Measurements from ENCODE around the gene VWA2. TPM values are rescaled to one million over a fixed set of nuclear protein-coding genes. Genes with fewer than 3 reads are reported as not detected.

Gene VWA2
- total RNA-seq, 1 experiment from 2014 or later = not detected

DNA sequence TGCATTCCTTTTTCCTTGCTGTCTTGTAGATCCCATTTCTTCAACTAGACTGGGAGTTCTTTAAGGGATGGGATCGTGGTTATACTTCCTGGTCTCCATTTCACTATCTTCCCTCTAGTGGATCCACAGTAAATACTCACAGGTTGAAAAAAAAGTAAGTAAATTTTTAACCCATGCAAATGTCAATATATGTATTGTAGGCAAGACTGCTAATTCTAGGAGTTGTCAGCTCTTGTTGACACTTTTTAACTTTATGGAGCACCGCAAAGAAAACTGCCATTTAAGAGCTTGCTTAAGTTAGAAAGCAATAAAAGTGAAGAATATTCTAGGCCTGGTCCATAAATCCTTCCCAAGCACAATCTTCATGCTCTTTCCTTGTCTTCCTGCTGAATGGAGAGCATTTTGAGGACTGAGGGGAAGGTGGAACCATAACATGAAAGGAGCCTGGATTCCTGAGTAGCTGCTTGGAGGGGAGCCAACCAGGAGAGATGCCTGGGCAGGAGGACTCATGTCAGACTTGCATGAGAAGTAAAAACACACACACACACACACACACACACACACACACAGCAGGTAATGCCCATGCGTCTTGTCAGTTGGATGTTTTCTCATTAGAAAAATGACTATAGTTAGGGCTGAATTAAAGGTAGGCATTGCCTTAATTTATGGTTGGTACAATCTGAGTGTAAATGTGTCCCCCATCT lies 32.2 kb downstream of the VWA2 start:
- Histone ChIP-seq H3K9me3 (ENCODE audit: control insufficient read depth in 1 of 2, insufficient read depth in 1 of 2, low read depth in 1 of 2, low read length in 2 of 2) (no peaks in the 10 kb centered on the region), H4K20me1 (ENCODE audit: insufficient read depth) (no peaks in the 10 kb centered on the region), H3K9me2 (ENCODE audit: insufficient read depth) (no peaks in the 10 kb centered on the region), H3K4me2 (ENCODE audit: low read length) (peak overlapping the region; percentile 31), H2AFZ (ENCODE audit: low read depth, low read length, poor library complexity, severe bottlenecking) (no peak overlapping the region), H3K27me3 (ENCODE audit: insufficient read depth, low read length) (peaks cover 12% of the 10 kb centered on the region), H3K79me2 (ENCODE audit: insufficient read depth, low read length) (no peaks in the 10 kb centered on the region), H3K36me3 (ENCODE audit: control insufficient read depth in 1 of 2, insufficient read depth in 2 of 2, low read length in 2 of 2) (no peaks in the 10 kb centered on the region), H3K4me3 (replicated peaks in 1 of 2; ENCODE audit: low read depth in 1 of 2, low read length in 2 of 2) (no peak overlapping the region), H3K27ac (ENCODE audit: low read depth, low read length) (no peak overlapping the region), H3K4me1 (ENCODE audit: control insufficient read depth in 1 of 2, insufficient read depth in 2 of 2, low read length in 2 of 2) (peaks cover 10 to 14% of the 10 kb centered on the region in 2 experiments), H3K9ac (ENCODE audit: low read length) (no peak overlapping the region)
- peak; percentile 47 for ATAC-seq
- ChIA-PET RAD21 (ENCODE audit: low non-redundant PET in 1 of 2, low total read pairs in 2 of 2, uncharacterized antibody in 2 of 2, unreplicated experiment in 2 of 2) (interaction anchor here (0.6 kb wide), 2 partner anchors 34 to 274 kb away, joined by 3 read pairs; no protein-coding TSS in a partner anchor), POLR2A (interaction anchor here (1.0 kb wide), 1 partner anchor 97 kb away, joined by 5 read pairs; the partner anchor contains the start of gene CCDC186), CTCF (interaction anchor here (0.7 to 1.7 kb wide), 2 partner anchors 33 to 427 kb away, joined by 3 to 9 read pairs; no protein-coding TSS in a partner anchor)
- intact Hi-C loops (cut with micrococcal nuclease) = no loop called here
- TF ChIP-seq POLR2A (IDR thresholded peaks at IDR 0.05; ENCODE audit: borderline replicate concordance, extremely low read depth, insufficient read depth, insufficient read length) (no peak), ZFX (IDR thresholded peaks at IDR 0.05) (no peak), TCF7L2 (IDR thresholded peaks at IDR 0.05; ENCODE audit: borderline replicate concordance, extremely low read depth, insufficient read depth, insufficient read length) (peak; percentile 25), ATF3 (IDR thresholded peaks at IDR 0.05) (0 out of 2 replicates have a peak, but pooled peaks have one; percentile 17), JUND (IDR thresholded peaks at IDR 0.05) (no peak), YY1 (IDR thresholded peaks at IDR 0.05; ENCODE audit: extremely low read depth, insufficient replicate concordance, low read depth, low read length) (no peak), ELF1 (IDR thresholded peaks at IDR 0.05; ENCODE audit: borderline replicate concordance, low read depth) (no peak), EZH2 (IDR thresholded peaks at IDR 0.05) (no peak), CEBPB (IDR thresholded peaks at IDR 0.05; ENCODE audit: low read depth) (no peak), EZH2phosphoT487 (IDR thresholded peaks at IDR 0.05; ENCODE audit: borderline replicate concordance) (no peak), FOSL1 (IDR thresholded peaks at IDR 0.05; ENCODE audit: low read depth) (no peak), CBX3 (IDR thresholded peaks at IDR 0.05; ENCODE audit: low read depth) (no peak; the same call in 1 of the 2 replicates), SRF (IDR thresholded peaks at IDR 0.05; ENCODE audit: low read depth) (no peak)
- TF ChIP-seq, protein P1, sequence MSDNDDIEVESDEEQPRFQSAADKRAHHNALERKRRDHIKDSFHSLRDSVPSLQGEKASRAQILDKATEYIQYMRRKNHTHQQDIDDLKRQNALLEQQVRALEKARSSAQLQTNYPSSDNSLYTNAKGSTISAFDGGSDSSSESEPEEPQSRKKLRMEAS (IDR thresholded peaks at IDR 0.05) = no peak
- TF ChIP-seq, protein P2, sequence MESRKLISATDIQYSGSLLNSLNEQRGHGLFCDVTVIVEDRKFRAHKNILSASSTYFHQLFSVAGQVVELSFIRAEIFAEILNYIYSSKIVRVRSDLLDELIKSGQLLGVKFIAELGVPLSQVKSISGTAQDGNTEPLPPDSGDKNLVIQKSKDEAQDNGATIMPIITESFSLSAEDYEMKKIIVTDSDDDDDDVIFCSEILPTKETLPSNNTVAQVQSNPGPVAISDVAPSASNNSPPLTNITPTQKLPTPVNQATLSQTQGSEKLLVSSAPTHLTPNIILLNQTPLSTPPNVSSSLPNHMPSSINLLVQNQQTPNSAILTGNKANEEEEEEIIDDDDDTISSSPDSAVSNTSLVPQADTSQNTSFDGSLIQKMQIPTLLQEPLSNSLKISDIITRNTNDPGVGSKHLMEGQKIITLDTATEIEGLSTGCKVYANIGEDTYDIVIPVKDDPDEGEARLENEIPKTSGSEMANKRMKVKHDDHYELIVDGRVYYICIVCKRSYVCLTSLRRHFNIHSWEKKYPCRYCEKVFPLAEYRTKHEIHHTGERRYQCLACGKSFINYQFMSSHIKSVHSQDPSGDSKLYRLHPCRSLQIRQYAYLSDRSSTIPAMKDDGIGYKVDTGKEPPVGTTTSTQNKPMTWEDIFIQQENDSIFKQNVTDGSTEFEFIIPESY (IDR thresholded peaks at IDR 0.05; ENCODE audit: extremely low read depth, insufficient replicate concordance, low read length) = no peak
- DNase-seq (ENCODE audit: low read depth, low spot score) = no peak
- BruUV-seq (replicated peaks) = no TSS peak

Measured in HCT116 (cell line).